ENCODE measurements around the gene SGSM1. TPM values are rescaled to one million over a fixed set of nuclear protein-coding genes. Genes with fewer than 3 reads are reported as not detected.

SGSM1 gene
- total and polyA plus RNA-seq, 10 of the 15 experiments (the other 5 are each of a cell fraction or from before 2014, with no cell fraction given), result not detected

DNA sequence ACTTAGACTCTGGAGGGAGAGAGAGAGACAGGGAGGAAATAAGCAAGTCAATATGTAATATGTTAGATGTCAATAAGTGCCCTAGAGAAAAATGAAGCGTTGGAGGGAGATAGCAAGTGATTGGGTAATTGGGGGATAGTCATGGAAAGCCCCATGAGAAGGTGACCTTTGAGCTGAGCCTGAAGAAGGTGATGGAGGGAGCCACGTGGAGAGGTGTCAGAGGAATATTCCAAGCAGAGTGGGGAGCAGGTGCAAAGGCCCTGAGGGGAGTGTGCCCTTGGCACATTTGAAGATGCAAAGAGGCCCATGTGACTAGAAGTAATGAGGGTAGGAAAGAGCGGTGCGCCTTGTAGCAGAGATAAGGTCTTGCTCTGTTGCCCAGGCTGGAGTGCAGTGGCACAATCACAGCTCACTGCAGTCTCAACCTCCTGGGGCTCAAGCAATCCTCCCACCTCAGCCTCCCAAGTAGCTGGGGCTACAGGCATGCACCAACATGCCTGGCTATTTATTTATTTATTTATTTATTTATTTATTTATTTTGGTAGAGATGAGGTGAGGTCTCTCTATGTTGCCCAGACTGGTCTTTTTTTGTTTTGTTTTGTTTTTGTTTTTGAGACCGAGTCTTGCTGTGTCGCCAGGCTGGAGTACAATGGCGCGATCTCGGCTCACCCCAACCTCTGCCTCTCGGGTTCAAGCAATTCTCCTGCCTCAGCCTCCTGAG is 138.4 kb downstream of the SGSM1 start:
- POLR2A ChIA-PET, result no interaction called here
- WGBS (ENCODE audit: insufficient coverage, insufficient replicate concordance, low lambda C conversion rate, missing lambda C conversion rate), result 75% methylated on average over 10 of the region's 10 CpGs

DNA sequence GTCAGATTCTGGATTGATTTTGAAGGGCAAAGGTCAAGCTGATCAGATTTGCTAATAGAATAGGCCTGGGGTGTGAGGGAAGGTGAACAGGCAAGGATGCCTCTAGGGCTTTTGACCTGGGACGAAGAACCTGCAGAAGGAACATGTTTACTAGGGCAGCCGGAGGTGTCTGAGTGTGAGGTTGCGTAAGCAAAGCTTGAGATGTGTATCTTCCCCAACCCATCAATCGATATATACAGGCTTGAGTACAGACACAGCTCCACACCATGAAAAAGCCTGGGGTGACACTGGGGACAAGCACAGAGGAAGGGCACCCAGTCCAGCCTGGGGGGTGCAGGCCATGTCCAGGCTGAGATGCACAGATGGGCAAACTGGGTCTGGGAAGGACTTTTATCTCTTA is 139.4 kb downstream of the SGSM1 start:
- Histone ChIP-seq H3K27ac (ENCODE audit: control insufficient read depth, insufficient read depth) (no peak overlapping the region), H3K9me3 (replicated peaks; ENCODE audit: control insufficient read depth, insufficient read depth, low read length) (no peaks in the 10 kb centered on the region), H3K4me2 (ENCODE audit: control insufficient read depth, insufficient read depth) (no peak overlapping the region), H3K4me1 (ENCODE audit: control insufficient read depth, insufficient read depth, low read length) (no peaks in the 10 kb centered on the region), H4K20me1 (ENCODE audit: control insufficient read depth, insufficient read depth) (no peaks in the 10 kb centered on the region), H3K79me2 (ENCODE audit: control insufficient read depth, insufficient read depth, low read length) (no peaks in the 10 kb centered on the region), H3K27me3 (replicated peaks in 1 of 2; ENCODE audit: control insufficient read depth in 2 of 2, insufficient read depth in 2 of 2, low read length in 1 of 2) (no peaks in the 10 kb centered on the region; a peak in 1 of 4 replicates), H3K36me3 (ENCODE audit: control insufficient read depth in 2 of 2, insufficient read depth in 2 of 2, low read length in 1 of 2) (no peaks in the 10 kb centered on the region), H2AFZ (ENCODE audit: control insufficient read depth, low read depth, low read length) (no peak overlapping the region), H3K9ac (ENCODE audit: control insufficient read depth, insufficient read depth, low read length) (no peak overlapping the region), H3K4me3 (no peak overlapping the region)
- ChIA-PET POLR2A (no interaction called here), CTCF (interaction anchor here (1.1 kb wide), 2 partner anchors 102 to 103 kb away, joined by 3 to 4 read pairs; no protein-coding TSS in a partner anchor), RAD21 (ENCODE audit: unreplicated experiment) (no interaction called here), SMC1A (ENCODE audit: uncharacterized antibody, unreplicated experiment) (no interaction called here)
- no TSS peak for BruUV-seq (replicated peaks)
- no peak for DNase-seq (ENCODE audit: low read depth, low spot score)
- no peak for ATAC-seq
- 48% methylated on average over 4 of the region's 4 CpGs for WGBS (ENCODE audit: insufficient coverage, insufficient replicate concordance, low lambda C conversion rate, missing lambda C conversion rate)
- FAIRE-seq, result no peak
- in situ Hi-C loops (cut with MboI), result loop anchor here (5.0 kb wide), 1 partner anchor 112 kb away; no protein-coding TSS in a partner anchor
- intact Hi-C loops (cut with micrococcal nuclease; ENCODE audit: unreplicated experiment), result no loop called here
- TF ChIP-seq, protein P1, sequence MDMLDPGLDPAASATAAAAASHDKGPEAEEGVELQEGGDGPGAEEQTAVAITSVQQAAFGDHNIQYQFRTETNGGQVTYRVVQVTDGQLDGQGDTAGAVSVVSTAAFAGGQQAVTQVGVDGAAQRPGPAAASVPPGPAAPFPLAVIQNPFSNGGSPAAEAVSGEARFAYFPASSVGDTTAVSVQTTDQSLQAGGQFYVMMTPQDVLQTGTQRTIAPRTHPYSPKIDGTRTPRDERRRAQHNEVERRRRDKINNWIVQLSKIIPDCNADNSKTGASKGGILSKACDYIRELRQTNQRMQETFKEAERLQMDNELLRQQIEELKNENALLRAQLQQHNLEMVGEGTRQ (IDR thresholded peaks at IDR 0.05; ENCODE audit: borderline replicate concordance, low read depth, low read length), result no peak
- no peak for TF ChIP-seq MYC (IDR thresholded peaks at IDR 0.05; ENCODE audit: insufficient read depth, insufficient read length, insufficient replicate concordance, low read length, severe bottlenecking)
- TF ChIP-seq, protein P2, sequence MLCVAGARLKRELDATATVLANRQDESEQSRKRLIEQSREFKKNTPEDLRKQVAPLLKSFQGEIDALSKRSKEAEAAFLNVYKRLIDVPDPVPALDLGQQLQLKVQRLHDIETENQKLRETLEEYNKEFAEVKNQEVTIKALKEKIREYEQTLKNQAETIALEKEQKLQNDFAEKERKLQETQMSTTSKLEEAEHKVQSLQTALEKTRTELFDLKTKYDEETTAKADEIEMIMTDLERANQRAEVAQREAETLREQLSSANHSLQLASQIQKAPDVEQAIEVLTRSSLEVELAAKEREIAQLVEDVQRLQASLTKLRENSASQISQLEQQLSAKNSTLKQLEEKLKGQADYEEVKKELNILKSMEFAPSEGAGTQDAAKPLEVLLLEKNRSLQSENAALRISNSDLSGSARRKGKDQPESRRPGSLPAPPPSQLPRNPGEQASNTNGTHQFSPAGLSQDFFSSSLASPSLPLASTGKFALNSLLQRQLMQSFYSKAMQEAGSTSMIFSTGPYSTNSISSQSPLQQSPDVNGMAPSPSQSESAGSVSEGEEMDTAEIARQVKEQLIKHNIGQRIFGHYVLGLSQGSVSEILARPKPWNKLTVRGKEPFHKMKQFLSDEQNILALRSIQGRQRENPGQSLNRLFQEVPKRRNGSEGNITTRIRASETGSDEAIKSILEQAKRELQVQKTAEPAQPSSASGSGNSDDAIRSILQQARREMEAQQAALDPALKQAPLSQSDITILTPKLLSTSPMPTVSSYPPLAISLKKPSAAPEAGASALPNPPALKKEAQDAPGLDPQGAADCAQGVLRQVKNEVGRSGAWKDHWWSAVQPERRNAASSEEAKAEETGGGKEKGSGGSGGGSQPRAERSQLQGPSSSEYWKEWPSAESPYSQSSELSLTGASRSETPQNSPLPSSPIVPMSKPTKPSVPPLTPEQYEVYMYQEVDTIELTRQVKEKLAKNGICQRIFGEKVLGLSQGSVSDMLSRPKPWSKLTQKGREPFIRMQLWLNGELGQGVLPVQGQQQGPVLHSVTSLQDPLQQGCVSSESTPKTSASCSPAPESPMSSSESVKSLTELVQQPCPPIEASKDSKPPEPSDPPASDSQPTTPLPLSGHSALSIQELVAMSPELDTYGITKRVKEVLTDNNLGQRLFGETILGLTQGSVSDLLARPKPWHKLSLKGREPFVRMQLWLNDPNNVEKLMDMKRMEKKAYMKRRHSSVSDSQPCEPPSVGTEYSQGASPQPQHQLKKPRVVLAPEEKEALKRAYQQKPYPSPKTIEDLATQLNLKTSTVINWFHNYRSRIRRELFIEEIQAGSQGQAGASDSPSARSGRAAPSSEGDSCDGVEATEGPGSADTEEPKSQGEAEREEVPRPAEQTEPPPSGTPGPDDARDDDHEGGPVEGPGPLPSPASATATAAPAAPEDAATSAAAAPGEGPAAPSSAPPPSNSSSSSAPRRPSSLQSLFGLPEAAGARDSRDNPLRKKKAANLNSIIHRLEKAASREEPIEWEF (IDR thresholded peaks at IDR 0.05; ENCODE audit: insufficient replicate concordance, low read depth, low read length), result no peak
- no peak for TF ChIP-seq HDGF (IDR thresholded peaks at IDR 0.05)
- no peak for TF ChIP-seq YBX1 (IDR thresholded peaks at IDR 0.05)
- no peak for TF ChIP-seq SREBF1 (IDR thresholded peaks at IDR 0.05; ENCODE audit: low read length)
- TF ChIP-seq BCL11A (IDR thresholded peaks at IDR 0.05; ENCODE audit: low read depth, low read length), result no peak

More for the DNA sequence above, 138.4 kb downstream of the SGSM1 start:
- no TSS peak for BruUV-seq (replicated peaks)
- intact Hi-C loops (cut with micrococcal nuclease; ENCODE audit: unreplicated experiment) (no loop called here), in situ Hi-C loops (cut with MboI) (no loop called here)
- ChIA-PET CTCF (interaction anchor here (0.8 to 4.1 kb wide), 4 partner anchors 104 to 216 kb away, joined by 3 to 20 read pairs (median 3); no protein-coding TSS in a partner anchor), RAD21 (ENCODE audit: unreplicated experiment) (interaction anchor here (0.8 to 1.0 kb wide), 2 partner anchors 106 to 127 kb away, joined by 3 read pairs; no protein-coding TSS in a partner anchor), SMC1A (ENCODE audit: uncharacterized antibody, unreplicated experiment) (interaction anchor here (1.0 kb wide), 1 partner anchor 18 kb away, joined by 3 read pairs; no protein-coding TSS in a partner anchor)
- FAIRE-seq, result no peak
- Histone ChIP-seq H3K4me1 (ENCODE audit: control insufficient read depth, insufficient read depth, low read length) (no peaks in the 10 kb centered on the region), H3K27me3 (replicated peaks in 1 of 2; ENCODE audit: control insufficient read depth in 2 of 2, insufficient read depth in 2 of 2, low read length in 1 of 2) (no peaks in the 10 kb centered on the region; a peak in 2 of 4 replicates), H4K20me1 (ENCODE audit: control insufficient read depth, insufficient read depth) (no peaks in the 10 kb centered on the region), H3K36me3 (ENCODE audit: control insufficient read depth in 2 of 2, insufficient read depth in 2 of 2, low read length in 1 of 2) (no peaks in the 10 kb centered on the region), H3K4me2 (ENCODE audit: control insufficient read depth, insufficient read depth) (no peak overlapping the region), H3K9me3 (replicated peaks; ENCODE audit: control insufficient read depth, insufficient read depth, low read length) (no peaks in the 10 kb centered on the region), H3K79me2 (ENCODE audit: control insufficient read depth, insufficient read depth, low read length) (no peaks in the 10 kb centered on the region), H2AFZ (ENCODE audit: control insufficient read depth, low read depth, low read length) (no peak overlapping the region), H3K9ac (ENCODE audit: control insufficient read depth, insufficient read depth, low read length) (no peak overlapping the region), H3K27ac (ENCODE audit: control insufficient read depth, insufficient read depth) (no peak overlapping the region), H3K4me3 (no peak overlapping the region)
- DNase-seq (ENCODE audit: low read depth, low spot score), result no peak
- ATAC-seq, result no peak
- TF ChIP-seq POLR2AphosphoS2 (IDR thresholded peaks at IDR 0.05; ENCODE audit: low read depth, low read length) (no peak), YBX1 (IDR thresholded peaks at IDR 0.05) (no peak)

Data from GM12878 (cell line).